Stimulated activated CD4-positive, alpha-beta T cell treated with anti-CD3 and anti-CD28 coated beads, Interleukin-4, amount 100 ng/mL, for 24 hours (primary cell): ENCODE results near the gene KCNJ16.
A peak's percentile ranks its signal among the peaks of the same experiment; 100 is the strongest.

ENCODE experiments used
- DNase-seq: peaks from one replicate; pipeline ENCODE4 v3.0.0-alpha.2; 2020

KCNJ16 gene

DNA sequence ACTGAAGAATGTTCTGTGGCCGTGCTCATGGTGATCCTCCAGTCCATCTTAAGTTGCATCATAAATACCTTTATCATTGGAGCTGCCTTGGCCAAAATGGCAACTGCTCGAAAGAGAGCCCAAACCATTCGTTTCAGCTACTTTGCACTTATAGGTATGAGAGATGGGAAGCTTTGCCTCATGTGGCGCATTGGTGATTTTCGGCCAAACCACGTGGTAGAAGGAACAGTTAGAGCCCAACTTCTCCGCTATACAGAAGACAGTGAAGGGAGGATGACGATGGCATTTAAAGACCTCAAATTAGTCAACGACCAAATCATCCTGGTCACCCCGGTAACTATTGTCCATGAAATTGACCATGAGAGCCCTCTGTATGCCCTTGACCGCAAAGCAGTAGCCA is 57.5 kb downstream of the KCNJ16 start:
- DNase-seq, result no peak

DNA sequence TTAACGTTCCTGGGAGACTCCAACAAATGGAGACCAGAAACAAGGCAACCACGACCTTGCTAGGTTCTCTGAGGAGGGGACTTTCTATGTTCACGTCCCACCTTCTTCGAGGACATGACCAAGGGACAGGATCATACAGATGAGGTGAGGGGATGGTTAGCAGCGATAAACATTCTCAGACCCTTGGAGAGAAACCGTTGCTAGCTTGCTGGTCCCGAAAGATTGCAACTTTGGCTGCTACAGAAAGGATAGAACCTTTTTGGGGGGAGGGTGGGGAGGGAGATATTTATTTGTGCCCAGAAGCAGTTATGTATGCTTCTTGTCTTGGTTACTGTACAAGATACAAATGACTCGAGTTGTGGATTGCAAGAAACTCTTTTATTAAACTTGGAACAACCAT is 59.0 kb downstream of the KCNJ16 start:
- DNase-seq, result no peak

DNA sequence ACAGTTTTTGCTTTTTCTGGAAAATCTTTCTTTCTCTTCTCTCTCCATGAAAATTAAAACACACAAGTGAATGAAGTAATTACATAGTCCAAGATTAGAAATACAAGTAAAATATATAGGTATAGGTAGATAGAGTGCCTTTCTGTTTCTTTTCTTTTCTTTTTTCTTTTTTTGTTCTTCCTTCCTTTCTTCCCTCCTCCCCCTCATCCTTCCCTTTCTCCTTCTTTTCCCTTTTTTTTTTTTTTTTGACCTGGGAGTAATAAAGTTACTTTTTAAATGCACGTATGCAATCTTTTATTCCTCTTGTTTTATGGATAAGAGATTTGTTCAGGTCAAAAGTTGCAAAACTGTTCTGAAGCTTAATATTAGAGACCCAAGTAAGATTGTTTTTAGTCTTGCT is 59.8 kb downstream of the KCNJ16 start:
- DNase-seq, result no peak

DNA sequence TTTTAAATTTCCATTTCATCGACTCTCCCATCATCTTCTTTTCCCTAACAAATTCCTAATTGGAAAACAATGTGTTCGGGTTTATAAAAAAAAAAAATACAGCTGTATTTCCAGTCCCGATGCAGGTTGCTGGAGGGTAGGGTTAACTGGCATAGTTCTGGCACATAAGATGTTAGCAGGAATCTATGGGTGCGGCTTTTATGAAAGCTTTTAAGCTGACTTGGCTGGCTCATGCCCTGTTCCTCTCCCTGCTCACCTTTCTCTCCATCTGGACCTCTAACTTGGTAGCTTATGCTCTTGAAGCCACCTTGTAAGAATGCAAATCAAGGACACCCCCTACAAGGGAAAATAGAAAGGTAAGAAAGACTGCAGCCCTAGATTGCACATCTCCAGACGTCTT is 61.1 kb downstream of the KCNJ16 start:
- no peak for DNase-seq

DNA sequence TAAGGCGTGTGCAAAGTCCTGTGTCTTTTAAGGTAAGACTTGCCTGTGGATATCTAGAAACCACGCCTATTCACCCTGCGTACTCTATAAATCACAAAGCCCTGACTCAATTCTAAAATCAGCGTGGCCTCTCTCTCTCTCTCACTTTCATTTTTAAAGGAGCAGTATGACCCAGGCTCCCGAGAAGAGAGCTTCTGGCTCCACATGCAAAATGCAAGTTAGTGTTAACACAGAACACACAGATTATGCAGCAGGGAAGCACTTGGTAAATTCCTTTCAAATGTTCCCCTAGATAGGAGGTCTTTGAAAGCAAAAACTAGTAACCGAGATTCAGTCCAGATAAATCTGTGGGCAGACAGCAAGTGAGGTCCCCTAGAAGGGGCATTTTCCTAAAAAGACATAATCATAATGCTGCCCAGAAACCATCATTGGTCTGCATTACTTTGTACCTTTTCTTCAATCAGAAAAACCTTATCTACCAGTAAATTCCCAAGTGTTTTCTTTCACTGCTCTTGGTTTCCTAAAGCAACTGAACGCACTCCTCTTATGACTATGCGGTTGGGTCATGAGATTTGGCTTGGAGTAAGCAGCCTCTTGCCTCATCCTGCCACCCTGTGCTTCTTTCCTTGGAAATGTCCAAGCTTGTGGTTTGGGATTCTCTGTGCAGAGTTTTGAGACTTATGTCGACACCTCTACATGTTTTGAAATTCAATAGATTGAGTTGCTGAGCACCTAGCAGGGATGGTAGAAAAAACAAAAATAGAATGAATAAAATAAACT is 62.6 kb downstream of the KCNJ16 start:
- peak; percentile 31 for DNase-seq

DNA sequence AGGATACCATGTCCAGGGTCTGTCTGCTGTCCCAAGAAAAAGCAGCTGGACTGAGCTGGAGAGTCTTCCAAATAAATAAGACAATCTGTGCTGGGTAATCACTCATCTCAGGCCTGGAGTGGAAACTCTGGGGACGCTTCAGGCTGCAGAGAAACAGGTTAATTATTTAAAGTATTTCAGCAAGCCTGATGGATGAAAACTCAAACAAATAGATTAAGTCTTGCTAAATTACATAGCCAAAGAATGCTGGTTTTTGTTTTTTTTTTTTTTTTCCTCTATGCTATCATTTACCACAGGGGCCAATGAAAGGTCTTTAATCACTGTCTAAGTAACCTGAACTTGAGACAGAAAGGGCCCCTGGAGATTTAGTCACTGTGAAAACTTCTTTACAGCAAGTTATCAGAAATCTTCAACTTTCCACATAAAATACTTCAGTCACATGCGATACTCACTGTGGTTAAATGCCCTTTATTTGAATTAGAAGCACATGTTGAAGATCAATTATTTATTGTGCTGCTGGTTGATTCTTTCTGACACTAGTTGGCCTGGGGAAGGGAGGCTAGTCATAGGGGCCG is 63.4 kb downstream of the KCNJ16 start:
- no peak for DNase-seq

DNA sequence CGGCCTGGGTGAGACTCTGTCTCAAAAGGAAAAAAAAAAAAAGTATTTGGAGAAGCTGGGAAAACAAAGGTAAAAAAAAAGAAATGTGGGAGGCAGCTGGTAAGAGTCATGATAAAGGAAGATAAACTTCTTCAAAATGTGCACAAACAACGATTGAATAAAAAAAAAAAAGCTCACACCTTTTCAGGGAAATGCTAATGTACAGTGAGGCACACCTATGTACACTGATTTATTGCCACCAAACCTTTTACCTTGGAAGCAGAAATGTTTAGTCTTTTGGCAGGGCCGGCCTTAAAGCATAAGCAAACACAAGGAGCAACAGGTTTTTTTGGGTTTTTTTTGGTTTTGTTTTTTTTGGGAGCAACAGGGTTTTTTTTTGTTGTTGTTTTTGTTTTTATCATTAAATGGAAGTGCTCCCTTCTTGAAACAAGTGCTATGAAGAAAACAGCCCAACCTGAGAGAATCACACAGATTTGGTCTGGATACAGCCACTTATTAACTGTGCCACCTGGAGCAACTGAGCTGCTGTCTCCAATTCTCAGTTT is 64.5 kb downstream of the KCNJ16 start:
- no peak for DNase-seq

DNA sequence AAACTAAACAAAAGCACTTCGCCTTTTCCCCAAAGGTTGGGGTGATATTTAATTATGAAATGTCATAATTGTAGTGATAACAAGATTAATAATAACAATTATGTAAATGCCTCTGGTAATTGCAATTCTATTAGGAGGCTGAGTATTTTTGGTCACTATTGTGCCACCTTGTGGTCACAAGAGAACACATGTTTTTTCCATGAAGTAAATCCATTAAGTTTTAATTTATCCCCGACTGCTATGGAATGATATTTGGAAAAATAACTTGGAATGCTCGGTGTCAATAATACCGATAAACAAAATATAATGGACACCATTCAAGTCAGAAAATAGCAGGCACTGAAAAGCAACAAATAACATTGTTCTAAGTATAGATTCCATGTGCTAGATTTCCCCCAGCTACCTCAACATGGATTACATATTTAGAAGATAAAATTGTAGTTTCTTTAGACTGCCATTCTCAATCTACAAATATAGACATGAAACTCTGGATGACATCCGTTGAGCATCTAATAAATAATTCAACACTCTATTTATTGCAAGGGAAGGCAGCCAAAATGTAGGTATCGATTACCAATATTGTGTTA is 69.3 kb downstream of the KCNJ16 start:
- DNase-seq, result no peak

DNA sequence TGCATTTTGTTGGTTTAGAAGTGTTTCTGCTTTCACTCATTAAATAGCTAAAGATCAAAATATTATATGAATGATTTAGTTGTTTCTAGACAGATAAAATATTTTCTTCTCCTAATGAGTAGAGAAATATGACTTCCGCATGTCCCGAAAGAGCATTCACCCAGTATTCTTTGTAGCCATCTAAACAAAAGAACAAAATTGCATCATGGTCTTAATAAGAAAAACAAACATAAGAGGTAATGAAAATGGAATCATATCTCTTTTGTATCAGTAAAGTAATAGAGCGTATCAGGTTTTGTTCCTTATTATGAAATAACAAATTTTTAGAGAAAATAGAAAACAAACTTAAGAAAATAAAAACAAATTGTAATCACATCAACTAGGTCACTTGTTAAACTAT is 78.2 kb downstream of the KCNJ16 start:
- DNase-seq, result no peak

DNA sequence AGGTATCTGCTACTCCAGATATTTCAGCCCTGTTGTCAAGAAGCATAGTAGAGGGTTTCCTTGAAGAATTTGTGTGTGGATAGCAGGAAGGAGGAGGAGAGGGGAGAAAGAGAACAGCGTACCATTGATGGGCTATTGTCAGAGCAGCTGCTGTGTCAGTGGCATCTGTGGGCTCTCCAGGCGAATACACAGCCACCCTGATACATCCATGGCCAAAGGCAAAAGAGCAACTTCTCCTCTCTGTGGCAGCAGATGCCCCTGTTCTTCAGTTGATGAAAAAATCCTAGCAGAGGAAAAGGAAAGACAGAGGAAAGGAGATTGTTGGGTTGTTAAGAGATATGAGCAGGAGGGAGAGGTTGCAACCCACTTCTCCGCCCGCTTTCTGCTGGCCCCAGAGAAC is 82.1 kb downstream of the KCNJ16 start:
- DNase-seq, result no peak

DNA sequence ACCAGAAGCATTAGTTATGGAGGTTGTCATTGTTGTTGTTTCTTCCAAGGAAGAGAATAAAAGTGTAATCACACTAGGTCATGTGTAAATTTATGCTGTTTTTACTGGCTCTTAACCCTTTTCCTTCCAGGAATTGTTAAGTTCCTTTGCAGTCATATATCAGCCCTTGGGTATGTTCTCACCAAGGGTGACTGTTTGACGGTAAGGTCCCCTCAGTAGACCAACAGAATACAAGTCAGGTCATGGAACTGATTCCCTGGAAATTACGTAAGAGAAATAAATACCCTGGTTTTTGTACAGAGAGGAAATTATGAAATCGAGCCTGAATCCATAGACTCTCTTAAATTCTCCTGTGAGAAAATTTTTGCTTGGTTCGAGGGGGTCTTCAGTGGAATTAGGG is 83.2 kb downstream of the KCNJ16 start:
- no peak for DNase-seq

DNA sequence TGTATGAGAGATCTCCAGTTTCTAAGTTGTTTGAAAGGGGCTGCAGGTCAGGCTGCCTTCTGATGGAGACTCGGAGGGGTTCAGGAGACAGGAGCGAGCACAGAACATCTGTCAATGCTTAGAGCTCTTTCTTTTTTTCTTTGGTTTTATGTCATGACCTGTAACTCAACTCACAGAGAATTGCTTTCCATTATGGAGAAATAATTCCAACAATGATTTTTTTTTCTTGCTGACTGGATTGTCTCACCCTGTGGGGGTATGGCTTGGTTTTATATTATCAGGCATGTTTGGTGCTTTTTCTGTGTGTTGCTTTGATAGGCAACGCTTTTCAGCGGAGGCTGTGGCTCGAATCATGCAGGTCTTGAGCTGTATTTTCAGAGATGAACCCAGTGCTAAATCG is 83.6 kb downstream of the KCNJ16 start:
- DNase-seq, result no peak

DNA sequence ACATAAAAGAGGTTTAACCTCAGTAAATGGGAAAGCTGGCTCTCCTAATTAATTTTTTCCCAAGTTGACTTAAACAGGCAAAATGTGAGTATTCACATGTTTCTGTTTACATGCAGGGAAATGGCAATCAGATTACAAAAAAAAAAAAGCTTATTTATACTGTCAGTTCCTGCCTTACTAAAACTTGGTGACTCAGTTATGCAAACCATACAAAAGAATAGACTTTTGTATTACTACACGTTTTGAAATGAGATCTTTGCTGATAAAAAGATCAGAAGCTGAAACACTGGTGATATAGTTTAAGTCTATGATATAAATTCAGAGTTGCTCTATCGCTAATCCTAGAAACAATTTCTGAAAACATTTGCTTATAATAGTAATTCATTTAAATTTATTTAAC is 85.0 kb downstream of the KCNJ16 start:
- no peak for DNase-seq

DNA sequence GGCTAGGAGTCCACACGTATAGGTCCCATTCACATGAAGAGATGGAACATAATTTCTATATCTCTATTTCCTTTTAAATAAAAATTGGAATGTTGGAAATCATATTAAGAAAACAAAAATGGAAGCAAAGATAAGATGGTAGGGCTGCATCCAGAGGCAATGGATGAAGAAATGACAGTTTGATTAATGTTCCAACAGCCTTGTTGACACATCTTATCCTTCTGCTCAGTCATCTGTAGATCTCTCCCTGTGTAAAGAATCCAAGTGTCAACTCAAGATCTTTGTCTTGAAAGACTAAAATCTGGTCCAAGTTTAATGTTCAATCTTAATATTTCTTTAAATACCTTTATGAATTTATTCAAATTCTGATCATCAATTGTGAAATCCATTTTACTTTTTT is 86.5 kb downstream of the KCNJ16 start:
- no peak for DNase-seq

DNA sequence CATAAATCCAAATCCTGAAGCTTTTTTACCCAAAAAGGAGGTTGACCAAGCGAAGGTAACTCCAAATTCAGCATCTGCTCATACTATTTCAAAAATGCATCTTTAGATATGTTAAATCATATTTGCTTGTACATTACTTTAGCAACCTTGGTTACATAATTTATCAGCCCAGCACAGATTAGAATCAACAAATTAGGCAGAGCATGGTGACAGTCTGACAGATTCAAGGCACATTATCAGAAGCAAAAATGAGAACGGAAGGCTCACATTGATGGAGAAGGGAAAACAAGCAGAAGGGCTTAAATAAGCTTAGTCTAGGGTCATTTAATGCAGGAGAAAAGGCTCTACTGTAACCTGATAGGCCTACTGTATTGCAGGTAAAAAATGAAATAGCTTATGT is 90.4 kb downstream of the KCNJ16 start:
- DNase-seq, result no peak

DNA sequence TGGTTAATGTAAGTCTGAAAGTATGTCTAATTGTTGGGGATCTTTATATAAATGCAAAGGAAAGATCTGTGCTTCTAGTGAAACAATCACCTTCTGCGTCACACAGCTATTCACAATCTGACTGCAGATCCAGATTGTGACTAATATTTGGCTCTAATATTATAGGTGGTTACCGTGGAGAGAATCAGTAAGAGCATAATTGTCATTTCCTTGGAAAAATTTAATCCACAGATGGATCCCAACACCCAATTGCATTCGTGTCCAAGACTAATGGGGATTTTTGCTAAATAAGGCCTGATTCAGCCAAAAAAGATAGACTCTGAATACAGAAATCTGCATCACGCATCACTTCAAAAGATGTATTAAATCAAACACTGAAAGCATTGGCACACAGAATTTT is 91.6 kb downstream of the KCNJ16 start:
- DNase-seq, result no peak

DNA sequence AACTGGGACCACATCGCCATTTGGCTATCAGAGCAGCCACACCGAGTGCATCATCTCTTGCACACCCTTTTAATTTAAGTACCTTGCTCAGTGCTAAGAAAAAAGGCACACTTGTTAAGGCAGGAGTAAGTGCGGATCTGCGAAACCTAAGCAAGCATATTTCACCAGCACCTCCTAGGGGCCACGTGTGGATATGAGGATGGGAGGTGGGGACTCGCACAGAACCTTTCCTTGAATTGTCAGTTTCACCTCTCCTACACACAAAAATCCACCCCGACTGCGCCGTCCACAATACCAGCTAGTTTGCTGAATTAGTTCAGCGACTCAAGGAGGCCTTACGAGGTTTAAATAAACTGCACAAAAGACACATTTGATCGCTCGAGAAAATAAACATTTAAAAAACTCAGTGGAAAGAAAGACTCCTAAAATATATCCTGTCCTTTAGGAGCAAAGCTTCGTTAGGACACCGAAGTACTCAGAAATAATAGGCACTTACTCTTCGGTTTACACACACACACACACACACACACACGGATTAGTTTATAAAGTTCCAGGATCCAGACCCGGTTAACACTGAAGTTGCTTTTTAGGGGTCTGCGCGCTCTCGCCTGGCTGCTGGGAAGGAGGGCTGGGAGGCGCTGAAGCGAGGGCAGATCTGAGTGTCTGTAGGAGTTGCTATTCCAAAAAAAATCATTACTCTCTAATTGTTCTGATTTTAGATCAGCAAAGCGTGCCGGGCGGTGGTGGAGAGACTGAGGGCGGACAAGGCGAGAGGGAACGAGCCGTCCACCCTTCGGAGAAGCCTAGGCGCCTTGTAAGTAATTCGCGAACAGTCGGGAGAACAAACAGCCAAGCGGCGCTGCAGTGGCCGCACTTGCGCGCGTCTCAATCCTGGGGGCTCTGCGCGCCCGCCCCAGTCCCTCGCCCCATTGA is 93.3 kb downstream of the KCNJ16 start:
- no peak for DNase-seq

DNA sequence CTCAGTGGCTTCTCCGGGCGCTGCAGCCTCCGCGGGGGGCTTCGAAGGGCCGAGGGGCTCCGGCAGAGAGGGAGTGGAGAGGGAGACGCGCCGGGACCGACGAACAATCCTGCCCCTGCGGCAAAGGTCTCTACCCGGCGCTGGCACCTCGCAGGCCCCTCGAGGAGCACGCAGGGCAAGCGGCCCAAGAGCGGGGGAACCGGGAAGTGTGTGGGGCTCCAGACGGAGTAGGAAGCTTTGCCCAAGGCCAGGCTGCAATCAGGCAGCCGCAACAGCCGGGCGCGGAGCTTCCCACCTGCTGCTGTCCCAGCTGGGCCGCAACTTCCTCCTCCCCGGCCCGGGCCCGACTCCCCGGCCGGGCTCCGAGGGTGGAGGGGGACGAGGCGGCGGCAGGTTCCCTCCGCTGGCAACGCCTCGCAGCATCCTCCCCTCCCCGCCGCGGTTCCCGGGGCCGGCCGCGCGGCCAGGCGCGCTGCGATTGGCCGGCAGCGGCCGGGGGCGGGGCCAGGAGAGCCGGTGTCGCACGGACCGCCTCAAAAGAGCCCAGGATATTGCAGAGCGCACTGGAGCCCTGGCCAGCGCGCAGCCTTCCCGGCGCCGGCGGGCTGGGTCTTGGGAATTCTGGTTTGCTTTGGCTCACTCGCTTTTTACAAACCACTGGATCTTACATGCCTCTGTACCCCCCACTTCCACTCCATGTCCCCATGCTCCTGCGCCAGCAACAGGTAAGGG is 94.1 kb downstream of the KCNJ16 start, which contains the start of gene KCNJ2:
Gene KCNJ2 (plus strand): TSS at position 556 of the 732 bp plus-strand sequence. CDS start 5,508 bp downstream, outside the sequence.
- peak; percentile 29 for DNase-seq

DNA sequence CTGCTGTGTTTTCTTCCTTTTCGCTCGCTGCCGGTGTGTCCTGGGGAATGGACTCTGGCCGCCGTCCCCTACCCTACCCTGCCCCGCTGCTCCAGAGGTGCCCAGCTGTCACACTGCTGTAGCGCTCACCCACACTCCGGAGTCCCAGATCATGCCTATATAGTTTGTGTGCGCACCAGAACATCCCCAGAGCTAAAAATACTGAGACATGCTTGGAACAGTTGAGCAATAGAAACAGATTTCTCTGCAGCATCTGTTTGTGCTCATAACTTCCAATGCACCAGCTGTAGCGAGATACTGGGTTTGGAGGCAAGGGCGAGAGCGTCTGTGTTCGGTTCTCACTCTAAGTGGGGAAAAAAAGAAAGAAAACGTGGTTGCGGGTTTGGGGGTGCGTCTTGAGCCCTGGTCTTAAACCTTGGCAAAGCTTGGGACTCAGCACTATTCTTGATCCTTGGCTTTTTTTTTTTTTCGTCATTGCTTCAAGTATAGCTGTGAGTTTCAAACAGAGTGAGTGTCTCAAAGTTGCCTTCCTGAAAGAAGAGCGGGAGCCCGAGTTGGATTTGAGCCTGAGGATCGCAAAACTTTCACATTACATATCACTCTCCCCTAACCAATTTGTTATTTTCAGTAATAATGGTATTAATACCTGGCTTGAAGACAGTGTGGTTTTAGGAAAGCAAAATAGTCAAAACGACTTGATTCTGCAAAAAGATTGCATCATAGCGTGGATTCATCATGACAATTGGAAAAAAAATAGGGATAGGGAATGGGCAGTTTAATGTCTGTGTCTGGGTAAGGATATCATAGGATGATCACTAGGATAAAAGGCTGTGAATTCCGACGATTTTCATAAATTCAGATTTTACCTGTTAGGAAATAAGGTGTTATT is 94.9 kb downstream of the KCNJ16 start:
- no peak for DNase-seq

DNA sequence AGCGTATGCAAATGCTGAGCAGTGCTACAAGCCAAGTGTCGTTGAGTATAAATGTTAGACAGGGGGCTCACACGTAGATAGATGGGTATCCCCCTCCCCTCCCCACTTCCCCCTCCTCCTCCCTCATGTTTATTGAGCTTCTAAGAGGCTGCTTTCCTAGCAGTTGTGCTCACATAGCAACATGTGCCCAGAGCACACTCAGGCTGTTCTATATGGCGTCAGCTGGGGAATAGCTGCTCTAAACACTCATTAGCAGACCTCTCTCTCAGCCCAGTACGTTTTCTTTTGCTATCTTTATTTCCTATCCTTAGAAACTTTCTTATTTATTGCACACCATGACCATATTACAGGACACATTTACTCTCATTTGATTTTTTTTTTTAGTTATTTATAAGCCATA is 96.1 kb downstream of the KCNJ16 start:
- DNase-seq, result no peak

DNA sequence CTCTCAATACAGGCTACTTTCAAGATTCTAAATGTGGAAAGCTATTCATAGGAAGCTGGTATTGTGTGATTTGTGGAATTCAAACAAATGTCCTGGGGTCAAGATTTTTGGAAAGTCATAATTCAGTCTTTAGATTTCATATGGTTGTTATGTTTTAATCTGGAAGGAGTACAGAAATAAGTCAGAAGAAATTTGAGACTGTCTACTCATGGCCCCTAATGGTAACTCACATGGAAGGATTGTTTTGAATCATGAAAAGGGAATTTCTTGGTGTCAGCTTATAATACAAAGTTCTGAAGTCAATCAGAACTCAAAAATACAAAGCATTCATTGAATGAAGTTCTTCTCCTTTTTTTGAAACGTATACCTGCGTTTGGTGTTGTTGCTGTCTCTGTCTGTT is 97.4 kb downstream of the KCNJ16 start:
- DNase-seq, result no peak
